HG03571 (cell line): ENCODE results near the gene DPM1.
"Not testable (repeated sequence)": the region's sequence is repeated elsewhere in the genome, so short reads cannot be mapped to it uniquely, and the experiment has no call there.

Source experiments
- ATAC-seq: cut with Tn5 transposase; IDR thresholded peaks from one replicate; pipeline ENCODE4 v1.9.1; 2021; ENCODE audit not compliant: unreplicated experiment

DPM1 gene

GRCh38 chr20:50980071-50980681 is 21.8 kb upstream of the DPM1 start:
- ATAC-seq = no peak

- ATAC-seq = not testable (repeated sequence)
Observed at GRCh38 chr20:50978533-50978932, 20.2 kb upstream of the DPM1 start.

- no peak for ATAC-seq
Observed at GRCh38 chr20:50977066-50978021, 19.0 kb upstream of the DPM1 start.

DNA sequence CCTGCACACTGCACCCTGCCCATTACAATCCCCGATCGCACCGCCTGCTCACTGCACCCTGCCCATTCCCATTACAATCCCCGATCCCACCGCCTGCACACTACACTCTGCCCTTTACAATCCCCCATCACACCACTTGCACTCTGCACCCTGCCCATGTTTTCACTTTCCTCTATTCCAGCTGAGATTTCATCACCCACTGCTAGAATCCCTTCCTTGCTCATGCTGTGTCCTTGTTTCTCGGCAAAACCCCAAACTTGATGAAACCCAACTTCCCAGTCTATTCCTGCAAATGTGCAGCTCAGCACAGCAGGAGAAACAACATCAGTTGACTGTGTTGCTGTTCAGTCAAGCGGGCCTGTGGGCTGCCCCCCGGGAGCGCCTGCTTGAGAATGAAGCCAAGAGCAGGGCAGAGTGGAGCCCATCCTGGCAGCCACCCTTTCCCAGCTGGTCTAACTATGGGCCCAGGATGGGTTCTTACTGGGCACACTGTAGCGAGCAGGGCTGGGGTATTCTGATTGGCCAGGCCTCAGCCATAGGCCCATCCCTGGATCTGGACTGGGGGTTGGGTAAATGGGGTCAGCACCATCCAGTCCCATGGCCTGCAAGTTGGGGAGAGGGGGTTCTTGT is 17.5 kb upstream of the DPM1 start:
- no peak for ATAC-seq

DNA sequence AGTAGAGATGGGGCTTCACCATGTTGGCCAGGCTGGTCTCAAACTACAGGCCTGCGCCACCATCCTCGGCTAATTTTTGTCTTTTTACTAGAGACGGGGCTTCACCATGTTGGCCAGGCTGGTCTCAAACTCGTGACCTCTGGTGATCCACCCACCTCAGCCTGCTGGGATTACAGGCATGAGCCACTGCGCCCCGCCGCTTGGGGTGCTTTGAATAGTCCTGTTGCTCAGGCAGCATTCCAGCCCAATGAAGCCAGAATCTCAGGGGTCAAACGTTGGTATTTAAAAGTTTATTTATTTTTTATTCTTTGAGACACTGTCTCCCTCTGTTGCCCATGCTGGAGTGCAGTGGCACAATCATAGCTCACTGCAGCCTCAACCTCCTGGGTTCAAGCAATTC is 11.6 kb upstream of the DPM1 start:
- no peak for ATAC-seq

- ATAC-seq = no peak
Observed at GRCh38 chr20:50969435-50969834, 11.1 kb upstream of the DPM1 start.

DNA sequence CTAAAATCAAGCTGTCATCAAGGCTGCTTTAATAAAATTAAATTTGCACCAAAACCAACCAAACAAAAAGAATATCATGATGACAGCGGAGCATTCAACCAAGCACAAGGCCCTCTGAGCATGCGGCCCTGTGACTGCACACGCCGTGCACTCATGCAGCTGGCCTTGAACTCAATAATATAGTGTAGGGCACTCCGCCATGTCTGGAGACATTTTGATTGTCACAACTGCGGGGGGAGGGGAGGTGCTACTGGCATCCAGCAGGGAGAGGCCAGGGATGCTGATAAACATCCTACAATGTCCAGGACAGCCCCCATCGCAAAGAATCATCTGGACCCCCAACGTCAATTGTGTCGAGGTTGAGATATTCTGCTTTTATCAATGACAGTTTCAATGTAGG is 10.0 kb upstream of the DPM1 start:
- ATAC-seq = no peak

- no peak for ATAC-seq
Observed at GRCh38 chr20:50967586-50967985, 9.3 kb upstream of the DPM1 start.

DNA sequence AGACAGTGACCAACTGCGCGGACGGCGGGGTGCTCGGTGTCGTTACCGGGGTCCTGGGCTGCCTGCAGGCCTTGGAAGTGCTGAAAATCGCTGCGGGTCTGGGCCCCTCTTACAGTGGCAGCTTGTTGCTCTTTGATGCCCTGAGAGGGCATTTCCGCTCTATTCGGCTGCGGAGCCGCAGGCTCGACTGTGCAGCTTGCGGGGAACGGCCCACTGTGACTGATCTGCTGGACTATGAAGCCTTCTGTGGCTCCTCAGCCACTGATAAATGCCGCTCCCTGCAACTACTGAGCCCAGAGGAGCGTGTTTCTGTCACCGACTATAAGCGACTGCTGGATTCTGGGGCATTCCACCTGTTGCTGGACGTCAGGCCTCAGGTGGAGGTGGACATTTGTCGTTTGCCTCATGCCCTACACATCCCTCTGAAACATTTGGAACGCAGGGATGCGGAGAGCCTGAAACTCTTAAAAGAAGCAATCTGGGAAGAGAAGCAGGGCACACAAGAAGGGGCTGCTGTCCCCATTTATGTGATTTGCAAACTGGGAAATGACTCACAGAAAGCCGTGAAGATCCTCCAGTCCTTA is 1.3 kb upstream of the DPM1 start:
- ATAC-seq = no peak

GRCh38 chr20:50958615-50959542 is 547 bp upstream of the DPM1 start, which contains the start of gene MOCS3:
MOCS3 (plus strand) TSS chr20:50958818; CDS start chr20:50958843, 25 bp downstream.
- ATAC-seq = peak; percentile 65

- no peak for ATAC-seq
Observed at GRCh38 chr20:50957276-50957675, 1.1 kb downstream of the DPM1 start.

DNA sequence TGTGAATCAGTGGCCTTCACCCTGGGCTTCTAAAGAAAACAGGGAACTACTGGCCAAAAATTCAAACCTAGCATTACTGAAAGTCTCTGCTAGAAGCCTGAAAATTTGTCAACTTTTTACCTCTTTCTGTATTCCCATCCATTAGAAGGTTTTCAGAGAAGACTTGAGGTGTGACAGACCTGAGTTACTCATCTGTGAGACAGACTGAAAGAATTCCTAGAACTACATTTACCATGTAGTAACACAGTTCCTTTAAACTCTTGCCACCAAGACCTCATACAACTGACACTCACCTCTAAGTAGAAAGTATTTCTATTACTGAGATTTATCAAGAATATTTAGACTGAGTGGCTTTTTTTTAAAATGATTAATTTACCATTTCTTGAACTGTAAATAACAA is 4.5 kb downstream of the DPM1 start:
- no peak for ATAC-seq

DNA sequence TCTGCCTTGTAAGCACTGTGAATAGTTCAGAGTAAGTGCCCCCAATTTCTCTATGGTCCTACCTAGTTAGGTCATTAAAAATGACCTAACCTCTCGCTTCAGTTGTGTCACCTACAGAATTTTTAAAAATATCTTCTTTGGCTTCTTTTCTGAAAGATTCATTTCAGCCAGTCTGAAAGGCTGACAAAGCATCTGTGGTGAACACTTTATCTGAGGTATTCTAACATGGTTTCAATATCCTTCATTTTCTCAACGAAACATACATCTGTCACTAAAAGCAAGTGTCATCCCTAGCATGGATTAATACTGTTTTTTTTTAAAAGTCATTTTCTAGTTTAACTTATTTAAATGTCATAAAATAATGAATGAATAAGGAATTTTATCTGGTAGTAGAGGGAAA is 5.1 kb downstream of the DPM1 start:
- ATAC-seq = no peak

- ATAC-seq = no peak
Observed at GRCh38 chr20:50948132-50948785, 10.1 kb downstream of the DPM1 start.

GRCh38 chr20:50943069-50943468 is 15.3 kb downstream of the DPM1 start:
- ATAC-seq = no peak

DNA sequence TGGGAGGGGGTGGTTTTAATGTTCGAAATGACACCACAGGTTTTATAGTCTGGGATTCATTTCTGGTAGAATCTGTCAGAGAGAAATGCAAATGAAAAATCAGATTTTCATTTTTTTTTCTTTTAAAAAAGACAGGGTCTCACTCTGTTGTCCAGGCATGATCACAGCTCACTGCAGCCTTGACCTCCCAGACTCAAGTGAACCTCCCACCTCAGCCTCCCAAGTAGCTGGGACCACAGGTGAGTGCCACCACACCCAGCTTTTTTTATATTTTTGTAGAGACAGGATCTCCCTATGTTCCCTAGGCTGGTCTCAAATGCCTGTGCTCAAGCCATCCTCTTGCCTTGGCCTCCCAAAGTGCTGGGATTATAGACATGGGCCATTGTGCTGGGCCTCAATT is 24.7 kb downstream of the DPM1 start:
- no peak for ATAC-seq

DNA sequence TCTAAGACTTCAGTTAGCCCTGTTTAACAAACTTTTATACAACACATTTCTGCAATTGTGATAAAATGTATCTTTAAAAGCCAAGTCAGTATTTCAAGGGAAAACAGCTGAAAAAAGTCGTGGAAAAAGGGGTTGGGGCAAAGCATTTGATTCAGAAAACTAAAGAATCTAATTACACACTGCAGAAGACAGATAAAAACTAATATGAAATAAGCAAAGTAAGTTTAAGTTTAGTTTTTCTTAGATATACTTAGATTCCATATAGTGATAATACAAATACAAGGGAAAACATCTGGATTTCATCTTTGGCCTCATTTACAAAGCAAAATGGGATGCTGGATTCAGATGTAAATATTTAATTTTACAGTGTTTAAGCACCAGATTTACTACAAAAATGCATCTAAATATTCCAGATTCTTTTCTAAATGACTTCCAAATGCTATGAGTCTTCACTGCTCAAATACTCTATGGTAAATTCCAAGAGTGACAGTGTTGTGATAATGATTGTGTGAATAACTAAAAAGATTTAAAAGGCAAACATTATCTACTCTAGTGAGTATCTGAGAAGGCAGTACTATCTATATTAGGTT is 25.5 kb downstream of the DPM1 start:
- no peak for ATAC-seq

GRCh38 chr20:50932016-50932485 is 26.3 kb downstream of the DPM1 start:
- no peak for ATAC-seq

DNA sequence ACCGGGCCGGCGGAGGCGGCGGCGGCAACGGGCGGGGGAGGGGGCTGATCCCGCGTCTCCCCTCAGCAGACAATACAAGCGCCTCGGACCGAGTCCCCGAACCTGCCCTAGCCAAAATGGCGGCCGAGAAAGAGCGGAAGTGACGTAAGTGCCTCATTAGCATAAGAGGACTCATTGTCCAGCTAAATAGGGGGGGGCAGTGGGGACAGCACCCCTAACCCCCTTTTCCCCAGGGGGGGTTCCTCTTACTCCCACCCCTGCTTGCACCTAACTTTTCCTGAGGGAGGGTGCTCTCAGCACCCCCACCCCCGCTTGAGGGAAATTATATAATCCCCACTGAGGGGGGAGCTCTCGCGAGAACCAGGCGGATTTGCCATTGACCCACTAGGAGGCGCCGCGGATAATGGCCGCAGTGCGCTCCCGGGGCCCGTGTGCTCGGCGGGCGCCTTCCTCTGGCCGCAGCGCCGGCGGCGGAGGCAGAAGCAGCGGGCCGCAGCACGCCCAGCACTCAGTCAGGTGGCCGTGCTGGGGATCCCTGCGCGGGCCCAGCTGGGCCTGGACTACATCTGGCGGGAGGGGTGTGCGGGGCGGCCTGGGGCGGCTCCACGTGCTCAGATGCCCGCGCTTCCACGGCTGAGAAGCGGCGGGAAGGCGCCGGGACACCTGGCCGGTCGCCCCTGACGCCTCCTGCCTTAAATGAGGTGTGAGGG is 26.9 kb downstream of the DPM1 start, which contains the start of gene ADNP:
Gene ADNP, minus strand, starts transcription at position 132 of the 710 bp plus-strand sequence. CDS start 27,441 bp downstream, outside the sequence.
- peak; percentile 51 for ATAC-seq
